HAP-1 (cell line): ENCODE measurements around the gene E2F2.
"Not testable (repeated sequence)": the region's sequence is repeated elsewhere in the genome, so short reads cannot be mapped to it uniquely, and the experiment has no call there.

Experiments used
- DNase-seq, 2 experiments: peaks; one replicate each; pipeline ENCODE4 v3.0.0-alpha.2; 2016 to 2020; ENCODE audit warnings: low spot score in 2 of 2
- H3K27me3 ChIP-seq: fragments of 250-450 bp; sonication (Bioruptor Pico); 2 replicates; pipeline ENCODE4 v1.5.1; 2020; ENCODE audit warnings: low read depth, mild to moderate bottlenecking, moderate library complexity
- H3K36me3 ChIP-seq: fragments of 250-450 bp; sonication (Bioruptor Pico); replicated peaks from 2 replicates; pipeline ENCODE4 v1.5.1; 2020; ENCODE audit warnings: mild to moderate bottlenecking
- H3K4me1 ChIP-seq: fragments of 250-450 bp; sonication (Bioruptor Pico); 2 replicates; pipeline ENCODE4 v1.5.1; 2020; ENCODE audit warnings: mild to moderate bottlenecking
- H3K4me3 ChIP-seq: fragments of 250-450 bp; sonication (Bioruptor Pico); 2 replicates; pipeline ENCODE4 v1.5.1; 2020; ENCODE audit warnings: mild to moderate bottlenecking, moderate library complexity
- H3K9me3 ChIP-seq: fragments of 250-450 bp; sonication (Bioruptor Pico); 2 replicates; pipeline ENCODE4 v1.5.1; 2020; ENCODE audit warnings: mild to moderate bottlenecking, moderate library complexity
- in situ Hi-C: fragments of 300-500 bp; cut with MboI; formaldehyde crosslinking; loops from 3 replicates; pipeline ENCODE4 v1.14.3; 2020; ENCODE audit warnings: low sequenced_read_pairs, inconsistent platforms, mixed read lengths

E2F2 gene

DNA sequence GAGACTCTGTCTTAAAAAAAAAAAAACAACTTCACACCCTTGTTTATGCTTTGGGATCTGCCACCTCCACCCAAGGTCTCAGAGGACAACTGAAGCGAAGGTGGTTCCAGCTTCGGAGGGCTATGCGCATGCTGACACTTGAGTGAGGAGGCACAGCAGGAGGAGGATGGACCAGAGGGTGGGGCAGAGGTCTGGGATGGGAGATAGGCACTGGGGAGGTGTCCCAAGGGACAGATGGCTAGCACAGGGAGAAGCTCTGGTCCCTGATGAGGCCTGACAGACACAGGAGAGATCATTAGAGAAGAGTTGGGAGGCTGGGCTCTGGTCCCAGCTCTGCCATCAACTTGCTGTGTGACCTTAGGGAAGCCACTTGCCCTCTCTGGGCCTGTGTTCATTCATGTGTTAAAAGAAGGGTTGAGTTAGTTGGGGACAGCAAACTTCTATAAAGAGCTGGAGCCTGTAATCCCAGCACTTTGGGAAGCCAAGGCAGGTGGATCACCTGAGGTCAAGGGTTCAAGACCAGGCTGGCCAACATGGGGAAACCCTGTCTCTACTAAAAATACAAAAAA is 16.8 kb downstream of the E2F2 start:
- Histone ChIP-seq H3K27me3 (no peaks in the 10 kb centered on the region), H3K9me3 (no peaks in the 10 kb centered on the region), H3K4me3 (no peak overlapping the region), H3K4me1 (no peaks in the 10 kb centered on the region), H3K36me3 (peaks cover 97% of the 10 kb centered on the region)
- in situ Hi-C loops = no loop called here
- DNase-seq = no peak

DNA sequence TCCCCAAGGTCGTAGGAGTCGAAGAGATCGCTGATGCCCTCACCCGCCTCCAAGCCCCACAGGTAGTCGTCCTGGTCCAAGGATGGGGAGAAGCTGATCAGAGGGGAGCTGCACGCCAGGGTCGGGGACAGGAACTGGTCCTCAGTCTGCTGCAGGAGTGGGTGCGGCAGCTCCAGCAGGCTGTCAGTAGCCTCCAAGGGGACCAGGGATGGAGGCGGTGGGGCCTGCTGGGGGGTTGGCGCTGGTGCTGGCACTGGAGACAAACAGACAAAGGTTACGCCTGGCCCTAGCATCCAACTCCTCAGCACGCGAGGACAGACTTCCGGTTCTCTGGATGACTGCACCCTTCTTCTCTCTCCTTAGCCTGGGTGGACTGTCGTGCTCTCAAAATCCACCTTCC is 21.1 kb downstream of the E2F2 start:
- peaks cover 80% of the 10 kb centered on the region for H3K36me3 ChIP-seq
- in situ Hi-C loops = no loop called here
- H3K9me3 ChIP-seq = no peaks in the 10 kb centered on the region
- H3K4me1 ChIP-seq = peaks cover 2% of the 10 kb centered on the region
- no peak for DNase-seq
- H3K27me3 ChIP-seq = no peaks in the 10 kb centered on the region
- H3K4me3 ChIP-seq = no peak overlapping the region

DNA sequence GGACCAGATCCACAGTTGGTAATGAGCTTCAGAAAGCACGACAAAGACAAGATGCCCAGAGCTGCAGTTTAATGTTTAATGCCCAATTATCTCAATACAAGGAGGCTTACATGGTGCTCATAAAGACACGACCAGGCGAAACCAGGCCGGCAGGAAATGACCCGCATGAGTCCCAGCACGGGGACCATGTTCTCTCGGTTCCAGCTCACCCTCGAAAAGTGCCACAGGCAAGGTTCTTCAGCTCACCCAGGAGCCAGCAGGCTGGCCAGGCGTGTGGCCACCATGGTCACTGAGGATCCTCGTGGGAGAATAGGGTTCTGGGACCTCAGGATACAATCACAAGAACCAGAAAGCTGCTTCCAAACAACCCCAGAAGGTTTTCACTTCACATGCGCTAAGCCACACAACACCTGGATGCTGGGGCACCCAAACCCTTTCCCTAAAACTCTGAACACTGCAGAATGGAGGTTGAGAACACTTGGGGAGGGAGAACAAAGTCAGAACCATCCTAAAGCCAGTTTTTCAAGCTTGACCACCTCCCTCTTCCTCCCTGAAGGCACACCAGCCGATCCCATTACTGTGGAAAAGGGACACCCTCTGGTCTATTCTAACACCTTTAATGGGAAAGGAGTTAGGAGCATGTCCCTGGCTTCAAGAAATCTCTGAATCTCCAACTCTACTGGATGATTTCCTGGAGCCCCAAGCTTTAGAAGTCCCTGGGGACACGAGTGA is 24.5 kb downstream of the E2F2 start:
- no peaks in the 10 kb centered on the region for H3K27me3 ChIP-seq
- peaks cover 3% of the 10 kb centered on the region for H3K4me1 ChIP-seq
- DNase-seq = no peak
- H3K36me3 ChIP-seq = peaks cover 47% of the 10 kb centered on the region
- H3K4me3 ChIP-seq = no peak overlapping the region
- in situ Hi-C loops = no loop called here
- no peaks in the 10 kb centered on the region for H3K9me3 ChIP-seq

DNA sequence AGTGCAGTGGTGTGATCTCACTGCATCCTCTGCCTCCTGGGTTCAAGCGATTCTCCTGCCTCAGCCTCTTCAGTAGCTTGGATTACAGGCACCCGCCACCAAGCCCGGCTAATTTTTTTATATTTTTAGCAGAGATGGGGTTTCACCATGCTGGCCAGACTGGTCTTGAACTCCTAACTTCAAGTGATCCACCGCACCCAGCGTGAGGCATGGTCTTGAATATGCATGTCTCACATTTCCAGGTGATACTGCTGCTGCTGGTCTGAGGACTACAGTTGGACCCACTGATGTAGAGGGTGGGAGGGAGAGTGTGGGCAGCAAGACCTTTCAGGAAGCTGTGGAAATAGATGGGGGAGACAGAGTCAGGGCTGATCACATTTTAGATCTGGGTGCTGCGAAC is 25.2 kb downstream of the E2F2 start:
- in situ Hi-C loops = no loop called here
- no peak for DNase-seq
- Histone ChIP-seq H3K4me1 (peaks cover 3% of the 10 kb centered on the region), H3K4me3 (no peak overlapping the region), H3K9me3 (no peaks in the 10 kb centered on the region), H3K27me3 (no peaks in the 10 kb centered on the region), H3K36me3 (peaks cover 40% of the 10 kb centered on the region)

DNA sequence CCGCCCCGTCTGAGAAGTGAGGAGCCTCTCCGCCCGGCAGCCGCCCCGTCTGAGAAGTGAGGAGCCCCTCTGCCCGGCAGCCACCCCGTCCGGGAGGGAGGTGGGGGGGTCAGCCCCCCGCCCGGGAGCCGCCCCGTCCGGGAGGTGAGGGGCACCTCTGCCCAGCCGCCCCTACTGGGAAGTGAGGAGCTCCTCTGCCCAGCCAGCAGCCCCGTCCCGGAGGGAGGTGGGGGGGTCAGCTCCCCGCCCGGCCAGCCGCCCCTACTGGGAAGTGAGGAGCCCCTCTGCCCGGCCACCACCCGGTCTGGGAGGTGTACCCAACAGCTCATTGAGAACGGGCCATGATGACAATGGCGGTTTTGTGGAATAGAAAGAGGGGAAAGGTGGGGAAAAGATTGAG is 26.9 kb downstream of the E2F2 start:
- H3K27me3 ChIP-seq, DNase-seq, H3K4me3 ChIP-seq, H3K9me3 ChIP-seq, H3K4me1 ChIP-seq, in situ Hi-C loops: not testable (repeated sequence)
- peaks cover 23% of the 10 kb centered on the region for H3K36me3 ChIP-seq

DNA sequence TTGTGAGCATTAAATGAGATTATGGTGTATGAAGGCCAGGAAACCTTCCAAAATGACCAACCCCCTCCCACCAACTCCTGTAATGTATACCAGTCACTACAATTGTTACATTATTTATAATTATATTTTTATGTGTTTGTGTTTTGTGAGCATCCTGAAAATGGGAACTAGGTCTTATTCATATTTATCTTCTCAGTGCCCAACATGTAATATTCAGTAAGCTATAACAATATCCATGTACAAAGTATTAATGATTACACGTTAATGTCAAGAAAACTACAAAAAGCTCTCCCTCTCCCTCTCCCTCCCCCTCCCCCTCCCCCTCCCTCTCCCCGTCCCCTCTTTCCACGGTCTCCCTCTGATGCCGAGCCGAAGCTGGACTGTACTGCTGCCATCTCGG is 28.1 kb downstream of the E2F2 start:
- no peaks in the 10 kb centered on the region for H3K27me3 ChIP-seq
- in situ Hi-C loops = no loop called here
- H3K4me1 ChIP-seq = peaks cover 3% of the 10 kb centered on the region
- H3K4me3 ChIP-seq = no peak overlapping the region
- H3K36me3 ChIP-seq = peaks cover 11% of the 10 kb centered on the region
- no peak for DNase-seq
- no peaks in the 10 kb centered on the region for H3K9me3 ChIP-seq

DNA sequence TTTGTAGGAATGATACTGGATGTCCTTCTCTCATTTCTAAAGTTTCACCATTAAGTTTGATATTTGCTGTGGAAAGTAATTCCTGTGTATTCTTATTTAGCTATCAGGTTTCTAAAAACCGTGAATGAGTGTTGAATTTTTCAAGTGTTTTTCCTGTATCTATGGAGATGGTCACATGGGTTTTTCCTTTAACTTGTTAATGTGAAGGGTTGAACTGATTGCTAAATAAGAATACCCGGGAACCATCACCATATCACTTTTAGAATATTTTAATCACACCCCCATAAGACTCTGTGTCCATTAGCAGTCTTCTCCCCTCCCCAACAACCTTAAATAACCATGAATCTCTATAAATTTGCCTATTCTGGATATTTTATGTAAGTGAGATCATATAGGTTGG is 30.6 kb downstream of the E2F2 start:
- Histone ChIP-seq H3K36me3 (peaks cover under 1% of the 10 kb centered on the region; the same call in 1 of the 2 replicates), H3K9me3 (no peaks in the 10 kb centered on the region), H3K4me3 (no peak overlapping the region), H3K27me3 (no peaks in the 10 kb centered on the region), H3K4me1 (peaks cover 3% of the 10 kb centered on the region)
- DNase-seq = peak in 1 of 2 experiments; percentile 24
- in situ Hi-C loops = no loop called here

DNA sequence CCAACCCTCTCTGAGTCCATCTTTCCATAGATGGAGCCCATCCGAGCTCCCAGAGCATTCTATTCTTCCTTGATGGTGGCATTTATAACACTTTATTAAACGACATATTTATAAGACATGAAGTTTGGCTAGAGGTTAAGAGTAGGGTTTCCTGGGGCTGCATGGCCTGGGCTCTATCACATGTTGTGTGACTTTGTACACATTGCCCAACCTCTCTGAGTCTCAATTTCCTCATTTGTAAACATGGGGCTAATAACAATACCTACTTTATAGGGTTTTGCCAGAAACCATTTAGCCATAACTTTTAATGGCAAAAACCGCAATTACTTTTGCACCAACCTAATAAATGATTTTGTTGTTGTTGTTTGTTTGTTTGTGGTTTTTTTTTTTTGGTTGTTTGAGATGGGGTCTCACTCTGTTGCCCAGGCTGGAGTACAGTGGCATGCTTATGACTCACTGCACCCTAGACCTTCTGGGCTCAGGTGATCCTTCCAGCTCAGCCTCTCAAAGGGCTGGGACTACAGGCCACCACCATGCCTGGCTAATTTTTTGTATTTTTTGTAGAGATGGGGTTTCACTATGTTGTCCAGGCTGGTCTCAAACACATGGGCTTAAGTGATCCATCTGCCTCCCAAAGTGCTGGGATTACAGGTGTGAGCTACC is 33.1 kb downstream of the E2F2 start:
- in situ Hi-C loops = no loop called here
- H3K4me1 ChIP-seq = no peaks in the 10 kb centered on the region
- no peak overlapping the region for H3K4me3 ChIP-seq
- no peaks in the 10 kb centered on the region for H3K36me3 ChIP-seq
- DNase-seq = no peak
- no peaks in the 10 kb centered on the region for H3K9me3 ChIP-seq
- H3K27me3 ChIP-seq = no peaks in the 10 kb centered on the region

DNA sequence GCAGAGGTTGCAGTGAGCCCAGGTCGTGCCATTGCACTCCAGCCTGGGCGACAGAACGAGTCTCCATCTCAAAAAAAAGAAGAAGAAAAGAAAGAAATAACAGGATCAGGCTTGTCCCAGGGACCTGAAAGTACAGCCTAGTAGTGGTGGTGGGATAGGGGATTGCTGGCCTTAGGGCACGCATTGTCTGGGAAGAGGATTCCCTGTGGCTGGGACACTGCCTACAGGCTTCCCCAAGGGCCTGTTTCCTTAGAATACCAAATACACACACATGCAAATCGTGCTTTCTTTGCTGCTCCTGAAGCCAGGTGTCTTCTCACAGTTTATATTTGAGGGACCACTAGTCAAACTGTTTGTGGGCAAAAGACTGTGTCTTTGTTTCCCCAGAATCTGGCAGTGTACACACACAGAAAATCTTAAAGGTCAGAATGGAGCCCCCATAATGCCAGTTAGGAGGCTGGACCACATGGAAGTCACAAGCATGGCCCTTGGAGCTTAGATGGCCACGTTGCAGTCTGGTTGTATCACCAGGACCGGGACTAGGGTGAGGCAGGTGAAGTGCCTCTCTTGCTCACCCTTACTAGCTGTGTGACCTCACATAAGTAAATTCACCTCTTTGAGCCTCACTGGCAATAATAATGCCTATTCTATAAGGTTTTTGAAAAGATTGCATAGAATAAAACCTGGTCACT is 34.4 kb downstream of the E2F2 start:
- DNase-seq = no peak
- Histone ChIP-seq H3K27me3 (no peaks in the 10 kb centered on the region), H3K4me1 (no peaks in the 10 kb centered on the region), H3K9me3 (no peaks in the 10 kb centered on the region), H3K4me3 (no peak overlapping the region), H3K36me3 (no peaks in the 10 kb centered on the region)
- in situ Hi-C loops = no loop called here

DNA sequence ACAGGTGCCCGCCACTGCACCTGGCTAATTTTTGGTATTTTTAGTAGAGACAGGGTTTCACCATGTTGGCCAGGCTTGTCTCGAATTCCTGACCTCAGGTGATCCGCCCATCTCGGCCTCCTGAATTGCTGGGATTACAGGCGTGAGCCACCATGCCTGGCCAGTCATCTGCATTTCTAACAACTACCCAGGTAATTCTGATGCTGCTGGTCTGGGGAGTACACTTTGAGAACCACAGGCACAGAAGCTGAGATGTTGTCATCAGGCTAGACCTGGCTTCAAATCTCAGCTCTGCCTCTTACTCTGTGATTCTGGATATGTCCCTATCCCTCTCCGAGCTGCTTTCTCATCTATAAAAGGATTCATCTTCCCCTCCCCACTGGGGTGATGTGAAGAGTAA is 36.2 kb downstream of the E2F2 start:
- H3K4me3 ChIP-seq, H3K4me1 ChIP-seq, H3K36me3 ChIP-seq, in situ Hi-C loops, H3K27me3 ChIP-seq, DNase-seq, H3K9me3 ChIP-seq: not testable (repeated sequence)

DNA sequence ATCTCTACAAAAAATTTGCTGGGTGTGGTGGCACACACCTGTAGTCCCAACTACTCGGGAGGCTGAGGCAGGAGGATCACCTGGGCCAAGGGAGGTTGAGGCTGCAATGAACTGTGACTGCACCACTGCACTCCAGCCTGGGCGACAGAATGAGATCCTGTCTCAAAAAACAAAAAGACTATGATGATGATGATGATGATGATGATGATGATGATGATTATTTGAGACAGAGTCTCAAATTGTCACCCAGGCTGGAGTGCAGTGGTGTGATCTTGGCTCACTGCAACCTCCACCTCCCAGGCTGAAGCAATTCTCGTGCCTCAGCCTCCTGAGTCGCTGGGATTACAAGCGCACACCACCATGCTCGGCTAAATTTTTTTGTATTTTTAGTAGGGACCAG is 38.3 kb downstream of the E2F2 start:
- not testable (repeated sequence) for H3K4me1 ChIP-seq

DNA sequence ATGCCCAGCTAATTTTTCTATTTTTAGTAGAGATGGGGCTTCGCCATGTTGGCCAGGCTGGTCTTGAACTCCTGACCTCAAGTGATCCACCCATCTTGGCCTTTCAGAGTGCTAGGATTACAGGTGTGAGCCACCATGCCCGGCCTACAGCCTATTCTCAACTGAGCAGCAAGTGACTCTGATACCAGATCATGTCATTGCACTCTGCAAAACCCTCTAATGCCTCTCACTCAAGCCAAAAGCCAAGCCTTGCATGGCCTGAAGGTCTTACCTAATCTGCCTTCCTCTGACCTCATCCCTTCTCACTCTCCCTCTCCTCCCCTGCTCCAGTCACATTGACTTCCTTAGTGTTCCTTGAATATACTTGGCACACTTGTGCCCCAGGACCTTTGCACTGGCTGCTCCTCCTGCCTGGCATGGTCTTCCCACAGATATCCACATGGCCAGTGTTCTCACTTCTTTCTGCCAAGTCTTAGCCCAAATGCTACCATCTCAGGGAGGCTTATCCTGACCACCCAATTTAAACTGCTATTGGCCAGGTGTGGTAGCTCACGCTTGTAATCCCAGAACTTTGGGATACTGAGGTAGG is 38.8 kb downstream of the E2F2 start:
- Histone ChIP-seq H3K36me3 (no peaks in the 10 kb centered on the region), H3K9me3 (no peaks in the 10 kb centered on the region), H3K4me3 (no peak overlapping the region), H3K4me1 (peaks cover 2% of the 10 kb centered on the region; the same call in 1 of the 2 replicates), H3K27me3 (no peaks in the 10 kb centered on the region)
- DNase-seq = no peak
- in situ Hi-C loops = no loop called here

More for the DNA sequence above, 38.3 kb downstream of the E2F2 start:
- H3K4me3 ChIP-seq, in situ Hi-C loops, H3K9me3 ChIP-seq, DNase-seq, H3K27me3 ChIP-seq, H3K36me3 ChIP-seq: not testable (repeated sequence)

DNA sequence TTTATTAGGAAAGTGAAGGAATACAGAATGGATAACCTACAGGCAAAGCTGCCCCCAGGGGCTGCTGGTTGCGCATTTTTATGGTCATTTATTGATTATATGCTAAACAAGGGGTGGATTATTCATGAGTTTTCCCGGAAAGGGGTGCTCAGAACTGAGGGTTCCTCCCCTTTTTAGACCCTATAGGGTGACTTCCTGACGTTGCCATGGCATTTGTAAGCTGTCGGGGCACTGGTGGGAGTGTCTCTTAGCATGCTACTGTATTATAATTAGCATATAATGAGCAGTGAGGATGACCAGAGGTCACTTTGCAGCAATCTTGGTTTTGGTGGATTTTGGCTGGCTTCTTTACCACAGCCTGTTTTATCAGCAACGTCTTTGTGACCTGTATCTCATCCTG is 41.2 kb downstream of the E2F2 start:
- H3K36me3 ChIP-seq = no peaks in the 10 kb centered on the region
- H3K4me1 ChIP-seq = peaks cover 12% of the 10 kb centered on the region
- no peaks in the 10 kb centered on the region for H3K9me3 ChIP-seq
- no peaks in the 10 kb centered on the region for H3K27me3 ChIP-seq
- H3K4me3 ChIP-seq = no peak overlapping the region
- in situ Hi-C loops = no loop called here
- DNase-seq = peak in 1 of 2 experiments; percentile 39

DNA sequence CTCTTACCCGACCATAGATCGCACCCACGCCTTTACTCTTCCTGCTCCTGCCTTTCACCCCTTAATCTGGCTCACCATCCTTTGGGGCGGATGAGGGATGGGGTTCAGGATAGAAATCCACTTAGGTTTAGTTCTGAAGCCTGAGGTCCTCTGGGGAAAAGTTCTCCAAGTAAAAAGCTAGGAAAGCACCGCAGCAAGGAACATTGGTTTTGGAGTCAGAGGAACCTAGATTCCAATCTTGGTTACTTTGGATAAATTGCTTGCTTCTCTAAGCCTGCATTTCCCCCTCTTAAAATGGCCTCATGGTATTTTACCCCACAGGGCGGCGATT is 46.1 kb downstream of the E2F2 start:
- in situ Hi-C loops = no loop called here
- peak overlapping the region; percentile 41 for H3K4me3 ChIP-seq
- H3K4me1 ChIP-seq = peaks cover 22% of the 10 kb centered on the region
- no peaks in the 10 kb centered on the region for H3K9me3 ChIP-seq
- DNase-seq = no peak
- no peaks in the 10 kb centered on the region; the same call in 1 of the 2 replicates for H3K36me3 ChIP-seq
- H3K27me3 ChIP-seq = no peaks in the 10 kb centered on the region
